ENCODE data around the gene COX17.
A peak's percentile ranks its signal among the peaks of the same experiment; 100 is the strongest.
"Not testable (repeated sequence)": the region's sequence is repeated elsewhere in the genome, so short reads cannot be mapped to it uniquely, and the experiment has no call there.

The COX17 gene, protein sequence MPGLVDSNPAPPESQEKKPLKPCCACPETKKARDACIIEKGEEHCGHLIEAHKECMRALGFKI

DNA sequence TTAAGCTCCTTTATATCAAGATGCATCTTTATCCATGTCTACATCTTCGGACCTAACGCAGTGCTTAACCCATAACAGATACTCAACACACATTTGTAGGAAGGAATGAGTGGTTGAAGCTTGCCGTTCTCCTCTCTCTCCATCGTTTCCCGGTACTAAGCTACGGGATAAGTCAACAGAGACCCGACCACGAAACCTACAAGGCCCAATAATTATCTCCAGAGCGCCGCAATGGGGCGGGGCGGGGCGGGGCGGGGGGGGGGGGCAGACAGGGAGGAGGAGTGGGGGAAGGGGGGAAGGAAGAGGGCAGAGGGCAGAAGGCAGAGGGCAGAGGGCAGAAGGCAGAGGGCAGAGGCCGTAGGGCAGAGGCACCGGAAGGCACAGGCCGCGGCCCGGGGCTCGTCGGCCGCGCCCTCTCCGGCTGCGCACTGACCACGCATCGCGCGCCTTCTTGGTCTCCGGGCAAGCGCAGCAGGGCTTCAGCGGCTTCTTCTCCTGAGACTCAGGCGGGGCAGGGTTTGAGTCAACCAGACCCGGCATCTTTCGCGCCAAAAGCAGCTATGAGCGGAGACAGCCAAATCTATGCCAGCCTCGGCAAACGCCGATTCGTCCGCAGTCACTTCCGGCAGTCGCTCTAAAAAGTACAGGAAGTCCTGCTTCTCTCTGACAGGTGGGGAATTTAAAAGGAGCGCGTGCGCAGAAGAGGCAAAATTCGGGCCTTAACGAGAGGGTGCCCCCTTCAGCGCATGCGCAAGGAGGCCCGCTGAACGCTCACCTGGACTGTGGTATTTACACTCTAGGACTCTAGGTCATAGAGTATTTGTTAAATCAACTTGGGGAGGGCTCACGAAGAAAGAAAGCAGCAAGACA lies at the start of gene COX17:
COX17 (minus strand) TSS at position 636 of the 870 bp plus-strand sequence; CDS start at position 540, 96 bp downstream.
- DNase-seq = peak; percentile 97

DNA sequence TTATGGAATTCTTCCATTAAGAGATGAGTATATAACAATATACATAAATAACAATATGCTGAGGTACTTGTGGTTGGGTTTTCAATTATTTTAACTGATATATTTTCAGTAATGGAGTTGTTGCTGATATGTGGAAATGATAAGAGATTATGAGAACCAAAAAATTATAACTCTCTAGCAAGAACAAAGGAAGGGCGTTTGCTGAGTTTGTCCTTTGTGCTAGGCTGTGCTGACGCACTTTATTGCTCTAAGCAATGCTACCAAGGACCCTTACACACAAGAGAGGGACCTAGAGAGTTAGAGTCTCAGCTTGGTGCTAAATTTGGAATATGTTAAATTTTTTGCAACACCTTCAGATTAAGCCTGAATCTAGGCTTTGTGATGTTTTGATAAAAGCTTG lies 49.7 kb upstream of the COX17 start:
- DNase-seq = no peak

GRCh38 chr3:119723022-119723421 lies 45.8 kb upstream of the COX17 start:
- DNase-seq = peak; percentile 46

DNA sequence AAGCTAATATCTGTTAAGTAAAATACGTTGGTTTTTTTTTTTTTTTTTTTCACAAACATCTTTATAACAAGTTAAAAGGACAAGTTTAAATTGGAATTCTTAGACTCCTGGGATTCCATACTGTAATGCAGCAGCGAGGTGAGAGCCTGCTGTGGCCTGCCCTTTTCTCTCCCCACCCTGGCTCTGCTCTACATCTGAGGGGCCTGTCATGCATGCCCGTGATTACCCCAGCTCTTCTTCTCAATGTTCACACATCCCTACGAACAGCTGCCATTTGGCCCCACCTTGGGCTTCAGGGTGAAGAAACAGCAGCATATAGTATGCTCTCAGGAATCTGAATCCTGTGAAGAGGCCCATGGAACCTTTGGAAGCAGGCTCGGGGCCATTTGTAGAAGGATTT lies 40.3 kb upstream of the COX17 start:
- DNase-seq = no peak

DNA sequence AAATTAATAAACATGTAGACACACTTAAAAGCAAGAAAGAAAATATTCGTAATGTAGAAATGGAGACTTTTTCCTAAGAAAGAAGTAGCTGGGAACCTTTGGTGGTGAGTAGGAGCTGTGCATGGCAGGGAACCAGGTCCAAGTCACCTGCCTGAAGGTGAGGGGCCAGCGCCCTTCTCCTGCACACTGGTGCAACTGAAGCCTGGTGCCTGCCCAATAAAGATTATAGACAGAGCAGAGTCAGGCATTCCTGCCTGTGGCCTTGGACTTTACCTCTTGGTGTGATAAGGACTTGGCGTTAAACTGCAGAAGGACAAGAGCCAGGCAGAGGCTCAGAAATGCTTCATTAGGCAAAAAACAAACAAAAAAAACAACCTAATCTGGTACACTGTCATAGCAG lies 39.8 kb upstream of the COX17 start:
- DNase-seq = no peak

- peak; percentile 16 for DNase-seq
These were observed 37.9 kb upstream of the COX17 start for GRCh38 chr3:119715105-119715504.

DNA sequence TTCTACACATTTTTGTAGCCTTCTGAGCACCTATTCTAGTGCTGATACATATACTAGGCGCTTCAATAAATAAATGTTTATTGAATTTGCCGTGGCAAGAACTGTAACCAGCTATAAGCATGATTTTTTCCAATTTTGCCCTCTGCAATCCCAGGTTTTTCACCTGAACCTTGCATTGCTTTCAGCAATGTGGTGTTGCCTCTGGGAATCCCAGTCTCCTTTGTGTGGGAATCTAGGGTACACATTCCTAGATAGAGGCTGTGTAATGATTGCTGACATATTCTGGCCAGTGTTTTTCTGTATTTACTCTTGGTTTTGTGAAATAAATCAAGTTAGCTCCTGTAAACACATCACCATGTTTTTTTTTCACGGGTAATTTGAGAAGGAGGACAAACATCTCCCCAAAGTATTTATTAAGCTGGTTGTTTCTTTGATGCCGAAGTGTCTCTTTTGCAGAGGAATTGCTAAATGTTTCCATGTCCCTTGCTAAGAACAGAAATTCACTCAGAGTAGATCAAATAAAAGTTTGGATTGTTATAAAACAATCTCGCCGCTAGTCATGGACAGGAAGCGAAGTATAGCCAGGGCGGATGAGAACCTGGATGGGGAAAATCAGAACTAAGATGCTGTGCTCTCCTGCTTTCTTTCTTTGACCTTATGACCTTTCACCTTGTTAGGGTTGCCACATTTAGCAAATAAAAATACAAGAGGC lies 26.8 kb upstream of the COX17 start:
- no peak for DNase-seq

GRCh38 chr3:119702530-119703527 lies 25.6 kb upstream of the COX17 start, which contains the start of gene CFAP91:
CFAP91 (plus strand) TSS chr3:119703022; CDS start chr3:119703099, 77 bp downstream.
- peak; percentile 89 for DNase-seq

DNA sequence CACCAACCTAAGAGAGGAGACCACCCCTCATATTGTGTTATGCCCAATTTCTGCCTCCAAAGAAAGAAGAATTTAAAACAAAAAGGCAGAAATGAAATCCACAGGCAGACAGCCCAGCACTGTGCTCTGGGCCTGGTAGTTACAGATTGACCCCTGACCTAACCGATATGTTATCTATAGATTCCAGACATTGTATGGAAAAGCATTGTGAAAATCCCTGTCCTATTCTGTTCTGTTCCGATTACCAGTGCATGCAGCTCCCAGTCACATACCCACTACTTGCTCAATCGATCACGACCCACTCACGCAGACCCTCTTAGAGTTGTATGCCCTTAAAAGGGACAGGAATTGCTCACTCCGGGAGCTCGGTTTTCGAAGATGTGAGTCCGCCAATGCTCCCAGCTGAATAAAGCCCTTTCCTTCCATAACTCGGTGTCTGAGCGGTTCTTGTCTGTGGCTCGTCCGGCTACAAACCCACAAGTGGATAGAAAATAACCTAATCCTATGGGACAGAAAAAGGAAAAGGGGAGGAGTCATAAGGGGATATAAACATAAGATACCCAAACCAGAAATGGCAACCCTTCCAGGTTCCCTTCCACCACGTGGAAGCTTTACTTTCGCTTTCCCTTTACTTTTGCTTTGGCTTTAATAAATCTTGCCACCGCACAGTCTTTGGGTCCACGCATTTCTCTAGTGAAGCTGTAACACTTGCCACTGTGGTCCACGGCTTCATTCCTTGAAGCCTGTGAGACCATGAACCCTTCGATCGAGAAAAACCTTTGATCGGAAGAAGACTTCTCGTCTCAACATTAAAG lies 23.9 kb upstream of the COX17 start:
- DNase-seq = no peak

GRCh38 chr3:119700269-119700919 lies 23.2 kb upstream of the COX17 start:
- DNase-seq = peak; percentile 90

DNA sequence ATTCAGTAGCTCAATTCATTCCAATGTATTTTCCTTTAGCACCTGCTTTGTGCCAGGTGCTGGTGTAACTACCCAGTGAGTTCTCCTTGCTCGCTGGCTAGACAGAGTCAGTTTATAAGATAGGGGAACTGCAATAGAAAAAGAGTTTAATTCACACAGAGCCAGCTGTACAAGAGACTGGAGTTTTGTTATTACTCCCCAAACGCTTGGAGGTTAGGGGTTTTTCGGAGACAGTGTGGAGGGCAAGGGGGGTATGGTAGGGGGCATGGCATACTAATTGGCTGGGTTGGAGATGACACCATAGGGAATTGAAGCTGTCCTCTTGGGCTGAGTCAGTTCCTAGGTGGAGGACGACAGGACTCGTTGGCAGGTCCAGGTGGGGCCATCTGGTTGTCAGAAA lies 20.2 kb upstream of the COX17 start:
- DNase-seq = no peak

DNA sequence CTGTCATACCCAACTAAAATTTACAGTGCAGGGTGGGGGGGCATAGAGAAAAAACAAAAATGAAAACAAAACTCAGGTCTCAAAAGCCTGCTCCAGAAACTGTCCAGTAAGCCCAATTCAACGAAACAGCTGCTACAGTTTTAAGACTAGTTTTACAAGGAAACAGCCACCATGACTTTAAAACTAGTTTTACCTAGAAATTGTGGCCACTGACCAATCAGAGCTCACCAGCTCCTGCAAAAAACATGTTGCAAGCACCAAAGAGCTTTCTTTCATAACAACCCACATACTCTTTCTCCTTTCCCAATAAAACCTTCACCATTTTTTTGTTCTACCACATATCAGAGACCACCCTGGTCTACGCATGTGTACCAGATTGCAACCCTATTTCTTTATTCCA lies 18.3 kb upstream of the COX17 start:
- peak; percentile 48 for DNase-seq

DNA sequence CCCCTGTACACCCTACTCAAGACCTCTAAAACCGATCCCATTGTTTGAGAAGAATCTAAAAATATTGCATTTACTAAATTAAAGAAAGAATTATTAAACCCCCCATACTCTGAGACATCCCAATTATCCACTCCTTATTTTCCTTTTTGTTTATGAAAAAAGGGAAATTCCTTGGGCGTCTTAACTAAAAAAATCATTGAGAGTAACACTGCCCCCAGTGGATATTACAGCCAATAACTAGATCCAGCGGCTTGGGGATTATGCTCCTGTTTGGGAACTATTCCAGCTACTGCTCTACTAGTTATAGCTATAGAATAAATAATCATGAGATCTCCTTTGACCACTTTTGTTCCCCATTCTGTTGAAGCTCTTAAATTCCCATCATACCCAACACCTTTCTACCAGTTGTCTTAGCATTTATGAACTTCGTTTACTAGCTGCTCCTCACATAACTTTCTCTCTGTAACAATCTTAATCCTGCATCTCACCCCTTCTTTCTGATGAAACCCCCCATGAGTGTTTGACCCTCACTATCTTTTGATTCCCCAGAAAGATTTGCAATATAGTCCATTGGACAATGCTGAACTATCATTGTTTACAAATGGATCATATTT lies 12.9 kb upstream of the COX17 start:
- no peak for DNase-seq

DNA sequence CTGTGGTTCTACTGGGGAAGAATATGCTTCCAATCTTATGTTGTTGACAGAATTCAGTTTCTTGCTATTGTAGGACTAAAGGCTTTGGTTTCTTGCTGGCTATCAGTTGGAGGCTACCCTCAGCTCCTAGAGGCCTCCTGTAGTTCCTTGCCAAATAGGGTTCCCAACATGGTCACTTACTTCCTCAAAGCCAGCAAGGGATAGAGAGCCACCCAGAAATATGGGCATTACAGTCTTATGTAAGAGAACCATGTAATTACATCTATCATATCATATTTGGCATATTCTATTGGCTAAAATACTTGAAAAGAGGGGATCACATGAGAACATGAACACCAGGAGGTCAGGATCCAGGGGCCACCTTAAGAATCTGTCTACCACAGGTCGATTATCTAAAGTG lies 6.2 kb upstream of the COX17 start:
- DNase-seq = no peak

DNA sequence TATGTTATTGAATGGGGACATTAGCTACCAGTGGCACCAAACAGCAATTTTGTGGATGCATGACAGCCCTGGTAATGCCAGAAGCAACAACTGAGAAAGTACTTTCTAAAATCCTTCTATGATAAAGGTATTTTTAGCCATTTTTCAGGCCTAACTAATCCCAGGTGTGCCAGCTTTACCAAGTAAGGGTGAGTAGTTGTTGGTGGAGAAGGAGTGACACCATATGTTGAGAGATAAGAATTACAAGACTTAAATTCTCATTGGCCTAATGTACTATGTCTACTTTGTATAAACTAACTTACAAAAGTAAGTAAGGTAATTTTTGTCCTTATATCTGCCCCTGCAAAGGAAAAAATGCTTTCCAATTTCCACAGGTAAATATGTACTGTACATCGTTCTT lies 4.1 kb upstream of the COX17 start:
- peak; percentile 47 for DNase-seq

- DNase-seq = no peak
These were observed 2.7 kb upstream of the COX17 start for GRCh38 chr3:119679874-119680273.

DNA sequence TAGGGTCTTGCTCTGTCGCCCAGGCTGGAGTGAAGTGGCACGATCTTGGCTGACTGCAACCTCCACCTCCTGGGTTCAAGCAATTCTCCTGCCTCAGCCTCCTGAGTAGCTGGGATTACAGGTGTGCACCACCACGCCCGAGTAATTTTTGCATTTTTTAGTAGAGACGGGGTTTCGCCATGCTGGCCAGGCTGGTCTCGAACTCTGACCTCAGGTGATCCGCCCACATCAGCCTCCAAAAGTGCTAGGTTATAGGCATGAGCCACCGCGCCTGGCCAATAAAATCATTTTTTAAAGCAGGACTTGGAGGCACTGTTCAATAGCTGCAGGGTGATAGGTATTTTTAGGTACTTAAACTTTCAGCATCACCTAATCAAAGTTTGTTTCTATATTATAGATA lies 1.0 kb upstream of the COX17 start:
- not testable (repeated sequence) for DNase-seq

DNA sequence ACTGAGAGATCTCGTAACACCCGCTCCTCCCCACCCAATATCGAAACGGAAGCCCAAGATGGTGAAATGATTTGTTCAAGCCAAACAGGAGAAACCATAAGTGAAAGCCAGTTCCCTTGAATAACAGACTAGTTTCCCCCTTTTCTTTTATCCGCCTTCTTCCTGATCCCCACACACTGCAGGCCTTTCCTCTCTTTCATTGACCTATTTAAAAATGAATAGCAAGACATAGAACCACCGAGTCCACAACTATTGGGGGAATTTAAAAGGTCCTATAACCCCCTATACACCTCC lies 382 bp upstream of the COX17 start:
- no peak for DNase-seq

DNA sequence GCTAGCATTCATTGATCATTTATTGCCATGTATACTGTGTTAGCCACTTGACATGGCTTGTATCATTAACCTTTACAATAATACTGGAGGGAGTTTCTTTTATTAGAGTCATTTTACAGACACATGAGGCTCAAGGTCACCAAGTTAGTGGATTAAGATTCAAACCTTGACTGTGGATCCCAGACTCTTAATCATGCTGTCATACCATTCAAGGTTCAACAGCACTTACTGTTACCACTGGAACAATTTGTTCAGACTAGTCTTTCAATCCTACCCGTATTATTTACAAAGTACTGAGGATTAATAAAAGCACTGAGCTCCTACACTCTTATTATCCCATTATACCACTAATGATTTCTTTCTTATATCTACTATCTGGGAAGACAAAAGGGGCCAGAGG lies 1.2 kb downstream of the COX17 start:
- no peak for DNase-seq

GRCh38 chr3:119675188-119675874 lies 1.9 kb downstream of the COX17 start:
- no peak for DNase-seq
